GM12892 (cell line): ENCODE data around the gene FCGR2B.

Experiments used
- POLR2A ChIP-seq: IDR thresholded peaks from 2 replicates; pipeline ENCODE4 v1.6.1; 2011; ENCODE audit warnings: low read depth, low read length, control low read depth
- POLR2AphosphoS5 ChIP-seq: IDR thresholded peaks from 2 replicates; pipeline ENCODE4 v1.6.1; 2011; ENCODE audit warnings: low read depth, low read length, control low read depth

GRCh38 chr1:161676441-161676840 lies 13.5 kb downstream of the FCGR2B start:
- TF ChIP-seq POLR2A (no peak), POLR2AphosphoS5 (no peak)
